ENCODE data around the gene PDIA5.

Gene PDIA5

GRCh38 chr3:123036352-123037014 lies 30.3 kb upstream of the PDIA5 start:
- H3K27ac ChIP-seq (ENCODE audit: low read depth, low read length) = no peak overlapping the region
- H3F3A ChIP-seq (ENCODE audit: control insufficient read depth, insufficient read depth) = no peaks in the 10 kb centered on the region
- H3K4me1 ChIP-seq (ENCODE audit: control insufficient read depth, low read length) = no peaks in the 10 kb centered on the region
- H3K4me2 ChIP-seq (ENCODE audit: low read length) = no peak overlapping the region
- no peaks in the 10 kb centered on the region for H3K79me2 ChIP-seq (ENCODE audit: control insufficient read depth, low read length)
- no peaks in the 10 kb centered on the region for H3K9me3 ChIP-seq (ENCODE audit: control insufficient read depth, insufficient read depth, low read length)
- no peaks in the 10 kb centered on the region for H3K36me3 ChIP-seq (ENCODE audit: control insufficient read depth, low read length)
- no peaks in the 10 kb centered on the region for H3K9me2 ChIP-seq (replicated peaks; ENCODE audit: control insufficient read depth, low read length)
- H3K27me3 ChIP-seq (ENCODE audit: control insufficient read depth, low read length) = peaks cover 35% of the 10 kb centered on the region
- no peak overlapping the region for H3K4me3 ChIP-seq (ENCODE audit: low read length)
- no peak for TF ChIP-seq EZH2phosphoT487 (IDR thresholded peaks at IDR 0.05; ENCODE audit: borderline replicate concordance, low read length)
- TF ChIP-seq CTCF (IDR thresholded peaks at IDR 0.05; ENCODE audit: low read depth, low read length, poor library complexity, severe bottlenecking) = no peak
- H4K20me1 ChIP-seq (ENCODE audit: control insufficient read depth, insufficient read depth, low read depth, low read length) = no peaks in the 10 kb centered on the region

GRCh38 chr3:123037015-123037375 lies 29.8 kb upstream of the PDIA5 start:
- Histone ChIP-seq H3F3A (ENCODE audit: control insufficient read depth, insufficient read depth) (no peaks in the 10 kb centered on the region), H3K79me2 (ENCODE audit: control insufficient read depth, low read length) (no peaks in the 10 kb centered on the region), H4K20me1 (ENCODE audit: control insufficient read depth, insufficient read depth, low read depth, low read length) (no peaks in the 10 kb centered on the region), H3K9me3 (ENCODE audit: control insufficient read depth, insufficient read depth, low read length) (no peaks in the 10 kb centered on the region), H3K27me3 (ENCODE audit: control insufficient read depth, low read length) (peaks cover 32% of the 10 kb centered on the region), H3K36me3 (ENCODE audit: control insufficient read depth, low read length) (no peaks in the 10 kb centered on the region), H3K27ac (ENCODE audit: low read depth, low read length) (no peak overlapping the region), H3K4me1 (ENCODE audit: control insufficient read depth, low read length) (no peaks in the 10 kb centered on the region), H3K9me2 (replicated peaks; ENCODE audit: control insufficient read depth, low read length) (no peaks in the 10 kb centered on the region), H3K4me2 (ENCODE audit: low read length) (no peak overlapping the region), H3K4me3 (ENCODE audit: low read length) (no peak overlapping the region)
- no peak for TF ChIP-seq EZH2phosphoT487 (IDR thresholded peaks at IDR 0.05; ENCODE audit: borderline replicate concordance, low read length)
- TF ChIP-seq CTCF (IDR thresholded peaks at IDR 0.05; ENCODE audit: low read depth, low read length, poor library complexity, severe bottlenecking) = no peak

GRCh38 chr3:123038751-123039150 lies 28.1 kb upstream of the PDIA5 start:
- Histone ChIP-seq H3K4me2 (ENCODE audit: low read length) (no peak overlapping the region), H3K4me1 (ENCODE audit: control insufficient read depth, low read length) (no peaks in the 10 kb centered on the region), H3K27me3 (ENCODE audit: control insufficient read depth, low read length) (peaks cover 31% of the 10 kb centered on the region), H3K9me3 (ENCODE audit: control insufficient read depth, insufficient read depth, low read length) (no peaks in the 10 kb centered on the region), H3K4me3 (ENCODE audit: low read length) (no peak overlapping the region), H3K79me2 (ENCODE audit: control insufficient read depth, low read length) (no peaks in the 10 kb centered on the region), H4K20me1 (ENCODE audit: control insufficient read depth, insufficient read depth, low read depth, low read length) (no peaks in the 10 kb centered on the region), H3K9me2 (replicated peaks; ENCODE audit: control insufficient read depth, low read length) (no peaks in the 10 kb centered on the region), H3K27ac (ENCODE audit: low read depth, low read length) (no peak overlapping the region), H3K36me3 (ENCODE audit: control insufficient read depth, low read length) (no peaks in the 10 kb centered on the region), H3F3A (ENCODE audit: control insufficient read depth, insufficient read depth) (no peaks in the 10 kb centered on the region)
- TF ChIP-seq CTCF (IDR thresholded peaks at IDR 0.05; ENCODE audit: low read depth, low read length, poor library complexity, severe bottlenecking) (no peak), EZH2phosphoT487 (IDR thresholded peaks at IDR 0.05; ENCODE audit: borderline replicate concordance, low read length) (no peak)
